Measurements from ENCODE around the gene ZNF837.

The ZNF837 gene

GRCh38 chr19:58336820-58337219, 44.0 kb downstream of the ZNF837 start:
- FAIRE-seq = no peak
- TF ChIP-seq TAF1 (IDR thresholded peaks at IDR 0.05; ENCODE audit: borderline replicate concordance, low read depth, low read length) (no peak), POLR2A (IDR thresholded peaks at IDR 0.05; ENCODE audit: low read depth, low read length) (no peak), POLR2AphosphoS5 (IDR thresholded peaks at IDR 0.05; ENCODE audit: low read depth, low read length) (no peak)
- no peak for DNase-seq (ENCODE audit: insufficient read length)

- TF ChIP-seq POLR2A (IDR thresholded peaks at IDR 0.05; ENCODE audit: low read depth, low read length) (no peak), TAF1 (IDR thresholded peaks at IDR 0.05; ENCODE audit: borderline replicate concordance, low read depth, low read length) (no peak), POLR2AphosphoS5 (IDR thresholded peaks at IDR 0.05; ENCODE audit: low read depth, low read length) (no peak)
- FAIRE-seq (no peak), DNase-seq (ENCODE audit: insufficient read length) (no peak)
Measured at GRCh38 chr19:58336216-58336615, 44.6 kb downstream of the ZNF837 start.

DNA sequence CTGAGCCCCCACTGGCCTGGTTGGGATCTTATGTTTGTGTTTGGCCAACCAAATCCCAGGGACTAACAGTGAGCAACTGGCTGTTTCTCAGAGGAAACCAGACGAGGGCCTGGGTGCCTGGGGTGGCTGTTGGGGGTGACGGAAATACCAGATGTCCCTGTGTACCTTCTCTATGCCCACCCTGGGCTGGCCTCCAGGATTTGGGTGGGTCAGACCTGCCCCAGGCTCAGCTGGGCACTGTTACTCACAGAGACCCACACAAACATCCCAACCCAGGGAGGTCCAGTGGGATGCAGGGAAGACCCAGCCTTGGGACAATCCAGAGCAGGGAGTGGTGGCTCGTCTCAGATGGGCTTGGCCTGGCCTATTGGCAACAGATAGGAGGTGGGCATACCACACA, 45.2 kb downstream of the ZNF837 start:
- FAIRE-seq (no peak), DNase-seq (ENCODE audit: insufficient read length) (no peak)
- TF ChIP-seq POLR2A (IDR thresholded peaks at IDR 0.05; ENCODE audit: low read depth, low read length) = no peak
- no peak for TF ChIP-seq TAF1 (IDR thresholded peaks at IDR 0.05; ENCODE audit: borderline replicate concordance, low read depth, low read length)
- no peak for TF ChIP-seq POLR2AphosphoS5 (IDR thresholded peaks at IDR 0.05; ENCODE audit: low read depth, low read length)

DNA sequence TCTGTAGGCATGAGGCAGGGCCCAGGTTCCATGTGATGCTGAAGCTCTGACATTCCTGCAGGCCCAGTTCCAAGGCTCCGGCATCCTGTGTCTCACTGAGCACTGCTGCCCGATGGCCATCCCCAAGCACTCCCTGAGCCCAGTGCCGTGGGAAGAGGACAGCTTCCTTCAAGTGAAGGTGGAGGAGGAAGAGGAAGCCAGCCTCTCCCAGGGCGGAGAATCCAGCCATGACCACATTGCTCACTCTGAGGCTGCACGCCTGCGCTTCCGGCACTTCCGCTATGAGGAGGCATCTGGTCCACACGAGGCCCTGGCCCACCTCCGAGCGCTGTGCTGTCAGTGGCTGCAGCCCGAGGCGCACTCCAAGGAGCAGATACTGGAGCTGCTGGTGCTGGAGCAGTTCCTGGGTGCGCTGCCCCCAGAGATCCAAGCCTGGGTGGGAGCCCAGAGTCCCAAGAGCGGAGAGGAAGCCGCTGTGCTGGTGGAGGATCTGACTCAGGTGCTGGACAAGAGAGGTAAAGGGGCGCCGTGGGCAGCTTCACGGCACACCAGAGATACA, 46.1 kb downstream of the ZNF837 start:
- no peak for DNase-seq (ENCODE audit: insufficient read length)
- TF ChIP-seq TAF1 (IDR thresholded peaks at IDR 0.05; ENCODE audit: borderline replicate concordance, low read depth, low read length) = no peak
- no peak for TF ChIP-seq POLR2A (IDR thresholded peaks at IDR 0.05; ENCODE audit: low read depth, low read length)
- FAIRE-seq = no peak

GRCh38 chr19:58332697-58333096, 48.1 kb downstream of the ZNF837 start:
- FAIRE-seq = no peak
- TF ChIP-seq TAF1 (IDR thresholded peaks at IDR 0.05; ENCODE audit: borderline replicate concordance, low read depth, low read length) = no peak
- no peak for TF ChIP-seq POLR2A (IDR thresholded peaks at IDR 0.05; ENCODE audit: low read depth, low read length)
- TF ChIP-seq POLR2AphosphoS5 (IDR thresholded peaks at IDR 0.05; ENCODE audit: low read depth, low read length) = no peak
- no peak for DNase-seq (ENCODE audit: insufficient read length)

DNA sequence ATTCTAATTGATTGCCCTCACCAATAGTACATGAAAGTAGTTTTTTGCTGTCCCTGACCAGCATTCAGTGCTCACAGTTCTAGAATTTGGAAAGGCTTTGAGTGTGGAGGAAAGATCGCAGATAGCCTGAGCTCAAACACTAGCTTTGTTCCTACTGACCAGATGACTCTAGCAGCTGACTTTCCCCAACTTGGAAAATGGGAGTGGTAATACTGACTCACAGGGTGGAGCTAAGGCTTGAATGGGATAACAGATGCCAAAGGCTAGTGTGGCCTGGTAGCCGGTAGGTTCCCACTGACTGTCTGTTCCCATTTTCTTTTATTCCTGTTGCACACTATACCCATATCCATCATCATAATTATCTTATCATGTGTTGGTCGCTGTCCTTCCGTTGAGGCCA, 50.4 kb downstream of the ZNF837 start:
- FAIRE-seq (no peak), DNase-seq (ENCODE audit: insufficient read length) (no peak)
- TF ChIP-seq POLR2A (IDR thresholded peaks at IDR 0.05; ENCODE audit: low read depth, low read length) = no peak
- no peak for TF ChIP-seq TAF1 (IDR thresholded peaks at IDR 0.05; ENCODE audit: borderline replicate concordance, low read depth, low read length)
- TF ChIP-seq POLR2AphosphoS5 (IDR thresholded peaks at IDR 0.05; ENCODE audit: low read depth, low read length) = no peak

- FAIRE-seq (no peak), DNase-seq (ENCODE audit: insufficient read length) (no peak)
- TF ChIP-seq POLR2AphosphoS5 (IDR thresholded peaks at IDR 0.05; ENCODE audit: low read depth, low read length) = no peak
- no peak for TF ChIP-seq POLR2A (IDR thresholded peaks at IDR 0.05; ENCODE audit: low read depth, low read length)
- TF ChIP-seq TAF1 (IDR thresholded peaks at IDR 0.05; ENCODE audit: borderline replicate concordance, low read depth, low read length) = no peak
Measured at GRCh38 chr19:58328999-58329398, 51.8 kb downstream of the ZNF837 start.

- TF ChIP-seq POLR2AphosphoS5 (IDR thresholded peaks at IDR 0.05; ENCODE audit: low read depth, low read length) = peak; percentile 76; the same call in 1 of the 2 replicates
- peak; percentile 12; the same call in 1 of the 2 replicates for TF ChIP-seq TAF1 (IDR thresholded peaks at IDR 0.05; ENCODE audit: borderline replicate concordance, low read depth, low read length)
- 0 out of 2 replicates have a peak, but pooled peaks have one; percentile 69 for TF ChIP-seq POLR2A (IDR thresholded peaks at IDR 0.05; ENCODE audit: low read depth, low read length)
- FAIRE-seq (peak; percentile 96), DNase-seq (ENCODE audit: insufficient read length) (peak; percentile 95)
Measured at GRCh38 chr19:58326914-58327726, 53.7 kb downstream of the ZNF837 start, which contains the start of gene ZSCAN22. TSS of gene ZSCAN22 (plus strand) at chr19:58326994. CDS start at chr19:58334803, 7,809 bp downstream.

- no peak for TF ChIP-seq POLR2AphosphoS5 (IDR thresholded peaks at IDR 0.05; ENCODE audit: low read depth, low read length)
- DNase-seq (ENCODE audit: insufficient read length) (no peak), FAIRE-seq (no peak)
Measured at GRCh38 chr19:58326501-58326913, 54.3 kb downstream of the ZNF837 start.

DNA sequence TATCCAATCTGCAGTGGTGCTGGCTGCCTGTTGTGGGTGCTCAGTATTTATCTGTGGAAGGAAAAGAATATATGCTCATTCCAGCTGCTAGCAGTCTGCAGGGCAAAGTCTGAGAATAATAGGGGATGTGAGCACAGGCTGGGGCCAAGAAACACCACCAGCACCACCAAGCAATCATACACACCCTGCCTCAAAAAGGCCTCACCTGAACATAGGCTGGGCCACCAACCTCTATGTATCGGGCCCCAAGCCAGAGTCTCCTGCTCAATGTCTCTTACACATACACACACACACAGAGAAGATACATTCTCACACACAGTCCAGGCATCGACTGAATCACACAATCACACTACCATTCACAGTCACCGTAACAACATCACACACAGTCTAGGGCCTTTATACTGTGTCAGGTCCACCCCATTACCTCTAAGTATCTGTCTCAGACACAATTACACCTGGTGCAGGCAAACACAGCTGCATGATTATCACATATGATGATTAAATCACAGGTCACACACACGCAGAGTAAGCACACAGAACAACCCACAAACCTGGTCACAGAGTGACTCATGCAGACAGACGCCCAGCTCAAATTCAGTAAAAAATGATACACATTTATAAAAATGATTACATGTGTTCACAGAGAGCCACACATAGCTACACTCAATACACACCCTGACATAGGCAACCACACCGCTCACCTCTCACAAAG, 55.4 kb downstream of the ZNF837 start:
- TF ChIP-seq POLR2AphosphoS5 (IDR thresholded peaks at IDR 0.05; ENCODE audit: low read depth, low read length) = no peak
- no peak for TF ChIP-seq POLR2A (IDR thresholded peaks at IDR 0.05; ENCODE audit: low read depth, low read length)
- TF ChIP-seq TAF1 (IDR thresholded peaks at IDR 0.05; ENCODE audit: borderline replicate concordance, low read depth, low read length) = no peak
- no peak for DNase-seq (ENCODE audit: insufficient read length)

GRCh38 chr19:58319241-58319640, 61.6 kb downstream of the ZNF837 start:
- DNase-seq (ENCODE audit: insufficient read length) (no peak), FAIRE-seq (no peak)
- TF ChIP-seq POLR2A (IDR thresholded peaks at IDR 0.05; ENCODE audit: low read depth, low read length) (no peak), TAF1 (IDR thresholded peaks at IDR 0.05; ENCODE audit: borderline replicate concordance, low read depth, low read length) (no peak), POLR2AphosphoS5 (IDR thresholded peaks at IDR 0.05; ENCODE audit: low read depth, low read length) (no peak)

More for the DNA sequence above, 55.4 kb downstream of the ZNF837 start:
- FAIRE-seq = no peak

All from GM12892 (cell line).